Testis (tissue), 2 donors: Measurements from ENCODE around the gene MEMO1.

ENCODE experiments used
- CTCF ChIP-seq, 3 experiments: fragments of 450-650 bp in 2 of 3; fragments of 200-600 bp in 1 of 3; sonication (generic) in 1 of 3; IDR thresholded peaks; one replicate each; pipeline ENCODE4 v1.5.1; 2016 to 2019; ENCODE audit warnings: antibody characterized with exemption in 3 of 3, mild to moderate bottlenecking in 2 of 3, moderate library complexity in 1 of 3
- POLR2A ChIP-seq: fragments of 450-650 bp; IDR thresholded peaks from one replicate; pipeline ENCODE4 v1.6.1; 2017; ENCODE audit warnings: antibody characterized with exemption, mild to moderate bottlenecking, moderate library complexity

- TF ChIP-seq CTCF (IDR thresholded peaks at IDR 0.05) (no peak), POLR2A (no peak)
Measured at GRCh38 chr2:32008805-32009515, 1.8 kb downstream of the MEMO1 start.
